ENCODE measurements around the gene KIF26B.

KIF26B gene

DNA sequence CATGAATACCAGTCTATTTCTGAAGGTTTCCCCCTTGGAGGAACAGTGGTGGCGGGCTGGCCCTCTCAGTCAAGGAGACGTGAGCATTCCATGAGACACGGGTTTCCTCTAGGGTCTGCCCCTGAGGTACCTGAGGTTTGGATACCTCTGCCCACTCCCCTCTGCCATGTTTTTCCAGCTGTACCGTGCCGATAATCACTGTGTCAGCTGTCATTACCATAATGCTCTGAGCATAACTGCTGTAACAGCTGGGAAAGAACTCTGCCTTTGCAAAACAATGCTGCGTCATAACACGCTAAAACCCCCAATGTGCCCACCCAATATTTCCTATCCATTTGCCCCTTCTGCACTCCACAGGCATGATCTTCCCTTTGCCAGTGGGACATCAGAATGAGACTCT is 425.1 kb downstream of the KIF26B start:
- TF ChIP-seq, protein P1, sequence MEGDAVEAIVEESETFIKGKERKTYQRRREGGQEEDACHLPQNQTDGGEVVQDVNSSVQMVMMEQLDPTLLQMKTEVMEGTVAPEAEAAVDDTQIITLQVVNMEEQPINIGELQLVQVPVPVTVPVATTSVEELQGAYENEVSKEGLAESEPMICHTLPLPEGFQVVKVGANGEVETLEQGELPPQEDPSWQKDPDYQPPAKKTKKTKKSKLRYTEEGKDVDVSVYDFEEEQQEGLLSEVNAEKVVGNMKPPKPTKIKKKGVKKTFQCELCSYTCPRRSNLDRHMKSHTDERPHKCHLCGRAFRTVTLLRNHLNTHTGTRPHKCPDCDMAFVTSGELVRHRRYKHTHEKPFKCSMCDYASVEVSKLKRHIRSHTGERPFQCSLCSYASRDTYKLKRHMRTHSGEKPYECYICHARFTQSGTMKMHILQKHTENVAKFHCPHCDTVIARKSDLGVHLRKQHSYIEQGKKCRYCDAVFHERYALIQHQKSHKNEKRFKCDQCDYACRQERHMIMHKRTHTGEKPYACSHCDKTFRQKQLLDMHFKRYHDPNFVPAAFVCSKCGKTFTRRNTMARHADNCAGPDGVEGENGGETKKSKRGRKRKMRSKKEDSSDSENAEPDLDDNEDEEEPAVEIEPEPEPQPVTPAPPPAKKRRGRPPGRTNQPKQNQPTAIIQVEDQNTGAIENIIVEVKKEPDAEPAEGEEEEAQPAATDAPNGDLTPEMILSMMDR (IDR thresholded peaks at IDR 0.05; ENCODE audit: low read depth, low read length, missing control alignments): no peak
- in situ Hi-C loops (cut with HindIII; ENCODE audit: low pct_ligation_motif_present, low sequenced_read_pairs): no loop called here
- no peaks in the 10 kb centered on the region for H3K36me3 ChIP-seq (replicated peaks)
- no peak overlapping the region for H3K27ac ChIP-seq
- DNase-seq: no peak
- H3K27me3 ChIP-seq (replicated peaks): no peaks in the 10 kb centered on the region
- H3K4me3 ChIP-seq (ENCODE audit: low read depth, low read length): no peak overlapping the region

DNA sequence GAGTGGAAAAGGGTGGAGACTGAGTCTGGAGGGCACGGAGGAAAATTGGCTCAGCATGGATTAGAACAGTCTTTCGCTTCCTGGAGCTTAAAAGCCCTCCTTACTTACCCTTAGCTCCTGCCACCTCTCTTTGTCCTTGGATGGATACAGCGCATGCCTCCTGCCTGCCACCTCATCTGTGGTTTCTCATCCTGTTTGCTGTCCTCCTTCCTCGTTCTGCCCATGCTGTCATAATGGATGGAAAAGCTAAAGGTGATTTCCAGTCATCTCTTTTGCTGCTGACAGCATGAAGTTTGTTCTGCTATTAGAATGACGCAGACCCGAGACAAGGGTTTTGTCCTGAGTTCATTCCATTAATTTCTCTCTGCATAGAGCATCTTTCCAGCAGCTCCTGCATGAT is 425.9 kb downstream of the KIF26B start:
- H3K27ac ChIP-seq: no peak overlapping the region
- no peaks in the 10 kb centered on the region for H3K27me3 ChIP-seq (replicated peaks)
- TF ChIP-seq, protein P1 (IDR thresholded peaks at IDR 0.05; ENCODE audit: low read depth, low read length, missing control alignments): no peak
- H3K4me3 ChIP-seq (ENCODE audit: low read depth, low read length): no peak overlapping the region
- in situ Hi-C loops (cut with HindIII; ENCODE audit: low pct_ligation_motif_present, low sequenced_read_pairs): no loop called here
- no peaks in the 10 kb centered on the region for H3K36me3 ChIP-seq (replicated peaks)
- DNase-seq: no peak

DNA sequence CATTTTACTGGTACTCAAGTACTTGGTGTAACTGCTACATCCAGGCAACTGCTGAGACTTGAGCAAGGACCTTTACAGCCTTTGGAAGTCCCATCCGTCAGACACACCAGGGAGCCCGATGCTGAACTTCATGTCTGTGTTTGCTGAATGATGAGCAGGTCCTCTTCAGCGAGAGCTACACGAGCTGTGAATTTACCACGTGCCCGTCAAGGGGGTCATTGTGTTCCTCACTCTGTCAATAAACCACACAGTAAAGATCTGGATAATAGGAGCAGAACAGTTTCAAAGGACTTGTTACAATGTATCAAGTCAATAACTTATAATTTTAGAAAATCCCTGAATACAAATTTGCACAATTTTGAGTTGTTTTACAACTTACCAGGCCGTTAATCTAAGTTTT is 427.2 kb downstream of the KIF26B start:
- H3K4me3 ChIP-seq (ENCODE audit: low read depth, low read length): no peak overlapping the region
- TF ChIP-seq, protein P1 (IDR thresholded peaks at IDR 0.05; ENCODE audit: low read depth, low read length, missing control alignments): no peak
- H3K36me3 ChIP-seq (replicated peaks): no peaks in the 10 kb centered on the region
- no peak for DNase-seq
- H3K27ac ChIP-seq: no peak overlapping the region
- H3K27me3 ChIP-seq (replicated peaks): no peaks in the 10 kb centered on the region
- in situ Hi-C loops (cut with HindIII; ENCODE audit: low pct_ligation_motif_present, low sequenced_read_pairs): no loop called here

DNA sequence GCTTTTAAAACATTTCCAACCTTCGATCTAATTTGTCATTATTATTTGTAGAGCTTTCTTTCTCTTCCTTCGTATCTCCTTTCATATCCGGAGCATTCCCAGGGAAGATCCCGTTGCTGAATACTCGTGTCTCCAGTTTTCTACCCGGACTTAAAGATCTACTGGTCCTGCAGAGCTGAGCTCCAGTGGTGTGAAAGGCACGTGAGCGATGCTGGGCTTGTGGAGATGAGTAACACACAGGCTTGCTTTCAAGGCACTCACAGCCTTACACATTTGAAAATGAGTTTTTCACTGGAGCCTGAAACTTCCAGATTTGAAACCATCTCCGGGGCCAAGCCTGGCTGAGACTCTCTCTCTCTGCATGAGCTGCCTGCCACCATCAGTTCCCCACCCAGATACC is 428.3 kb downstream of the KIF26B start:
- TF ChIP-seq, protein P1 (IDR thresholded peaks at IDR 0.05; ENCODE audit: low read depth, low read length, missing control alignments): no peak
- Histone ChIP-seq H3K27ac (no peak overlapping the region), H3K36me3 (replicated peaks) (no peaks in the 10 kb centered on the region), H3K27me3 (replicated peaks) (no peaks in the 10 kb centered on the region), H3K4me3 (ENCODE audit: low read depth, low read length) (no peak overlapping the region)
- in situ Hi-C loops (cut with HindIII; ENCODE audit: low pct_ligation_motif_present, low sequenced_read_pairs): no loop called here
- DNase-seq: no peak

DNA sequence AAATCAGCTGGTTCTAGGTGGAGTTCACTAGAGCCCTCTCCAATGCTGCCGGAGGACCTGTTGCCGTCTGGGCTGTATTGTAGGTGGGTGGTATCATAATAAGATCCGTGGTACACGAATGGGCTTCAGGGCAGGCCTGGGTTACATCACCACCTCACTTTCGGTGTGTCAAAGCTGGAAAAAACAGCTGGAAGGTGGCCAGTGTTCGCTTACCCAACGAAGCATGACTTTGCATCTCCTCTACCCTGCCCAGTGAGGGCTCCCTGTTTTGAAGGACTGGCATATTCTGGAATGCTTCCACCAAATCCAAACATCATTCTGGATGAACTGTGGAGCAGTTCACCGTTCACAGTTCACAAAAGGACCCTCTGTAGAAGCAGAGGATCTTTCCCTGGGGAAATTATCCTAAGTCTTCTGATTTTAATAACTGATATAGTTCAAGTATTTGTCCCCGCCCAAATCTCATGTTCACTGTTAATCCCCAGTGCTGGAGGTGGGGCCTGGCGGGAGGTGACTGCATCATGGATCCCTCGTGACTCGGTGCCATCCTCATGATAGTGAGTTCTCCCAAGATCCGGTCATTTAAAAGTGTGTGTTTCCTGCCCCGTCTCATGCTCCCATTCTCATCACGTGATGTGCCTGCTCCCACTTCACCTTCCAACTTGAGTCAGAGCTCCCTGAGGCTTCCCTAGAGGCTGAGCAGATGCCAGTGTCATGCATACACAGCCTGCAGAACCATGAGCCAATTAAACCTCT is 429.0 kb downstream of the KIF26B start:
- H3K27ac ChIP-seq: no peak overlapping the region
- in situ Hi-C loops (cut with HindIII; ENCODE audit: low pct_ligation_motif_present, low sequenced_read_pairs): no loop called here
- no peaks in the 10 kb centered on the region for H3K36me3 ChIP-seq (replicated peaks)
- no peak overlapping the region for H3K4me3 ChIP-seq (ENCODE audit: low read depth, low read length)
- no peak for DNase-seq
- TF ChIP-seq, protein P1 (IDR thresholded peaks at IDR 0.05; ENCODE audit: low read depth, low read length, missing control alignments): no peak
- no peaks in the 10 kb centered on the region for H3K27me3 ChIP-seq (replicated peaks)

Data from brain microvascular endothelial cell (primary cell).